MM.1S (cell line): ENCODE measurements around the gene ACVR1.

ENCODE experiments used
- EZH2 ChIP-seq: fragments of 300-600 bp; sonication (generic); optimal IDR thresholded peaks from 2 replicates; pipeline ENCODE3; 2017; ENCODE audit warnings: low read depth, mild to moderate bottlenecking, antibody characterized with exemption, low read length, mixed read lengths
- TF ChIP-seq, protein P1 (sequence below): fragments of 300-600 bp; sonication (generic); IDR thresholded peaks from 2 replicates; pipeline ENCODE4 v1.5.1; 2016; ENCODE audit warnings: antibody characterized with exemption, low read length, mixed read lengths

DNA sequence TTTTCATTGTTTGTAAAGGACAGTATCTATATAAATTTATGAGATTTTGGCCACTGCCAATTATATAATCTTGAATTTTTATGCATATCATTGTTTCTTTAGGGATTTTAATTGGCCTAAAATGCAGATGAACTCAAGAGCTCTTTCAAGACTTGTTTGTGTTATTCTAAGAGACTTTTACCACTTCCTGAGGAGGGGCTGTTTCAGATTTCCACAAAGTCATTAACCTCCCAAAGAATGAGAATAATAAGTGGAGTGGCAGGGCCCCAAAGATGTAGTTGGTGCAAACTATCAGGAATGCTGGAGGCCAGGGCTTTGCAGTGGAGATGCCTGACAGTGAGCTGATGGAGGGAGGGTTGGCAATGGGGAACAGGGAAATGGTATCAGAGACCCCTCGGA is 15.5 kb upstream of the ACVR1 start:
- TF ChIP-seq, protein P1, sequence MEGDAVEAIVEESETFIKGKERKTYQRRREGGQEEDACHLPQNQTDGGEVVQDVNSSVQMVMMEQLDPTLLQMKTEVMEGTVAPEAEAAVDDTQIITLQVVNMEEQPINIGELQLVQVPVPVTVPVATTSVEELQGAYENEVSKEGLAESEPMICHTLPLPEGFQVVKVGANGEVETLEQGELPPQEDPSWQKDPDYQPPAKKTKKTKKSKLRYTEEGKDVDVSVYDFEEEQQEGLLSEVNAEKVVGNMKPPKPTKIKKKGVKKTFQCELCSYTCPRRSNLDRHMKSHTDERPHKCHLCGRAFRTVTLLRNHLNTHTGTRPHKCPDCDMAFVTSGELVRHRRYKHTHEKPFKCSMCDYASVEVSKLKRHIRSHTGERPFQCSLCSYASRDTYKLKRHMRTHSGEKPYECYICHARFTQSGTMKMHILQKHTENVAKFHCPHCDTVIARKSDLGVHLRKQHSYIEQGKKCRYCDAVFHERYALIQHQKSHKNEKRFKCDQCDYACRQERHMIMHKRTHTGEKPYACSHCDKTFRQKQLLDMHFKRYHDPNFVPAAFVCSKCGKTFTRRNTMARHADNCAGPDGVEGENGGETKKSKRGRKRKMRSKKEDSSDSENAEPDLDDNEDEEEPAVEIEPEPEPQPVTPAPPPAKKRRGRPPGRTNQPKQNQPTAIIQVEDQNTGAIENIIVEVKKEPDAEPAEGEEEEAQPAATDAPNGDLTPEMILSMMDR, result no peak
- TF ChIP-seq EZH2, result no peak
